Left lung (tissue), 10 donors: ENCODE results near the gene KLRB1. TPM values are rescaled to one million over a fixed set of nuclear protein-coding genes. Genes with fewer than 3 reads are reported as not detected.
"Not testable (repeated sequence)": the region's sequence is repeated elsewhere in the genome, so short reads cannot be mapped to it uniquely, and the experiment has no call there.

ENCODE experiments used
- ATAC-seq: fragments of 200-7000 bp; cut with Tn5 transposase; one replicate; pipeline ENCODE4 v1.9.1; 2020; ENCODE audit warnings: moderate library complexity
- DNase-seq, 4 donors: peaks; one replicate each; pipeline ENCODE4 v3.0.0-alpha.2; 2013 to 2020
- H3K27ac ChIP-seq, 2 donors: fragments of 200-600 bp; sonication (generic) in 1 of 2; one replicate each; pipeline versions ENCODE4 v1.5.0 to v1.8.0; 2020 to 2021
- H3K27me3 ChIP-seq, 2 donors: fragments of 200-600 bp; sonication (generic) in 1 of 2; one replicate each; pipeline versions ENCODE4 v1.5.0 to v1.8.0; 2020 to 2021
- H3K36me3 ChIP-seq, 2 donors: fragments of 200-600 bp; sonication (generic) in 1 of 2; one replicate each; pipeline versions ENCODE4 v1.5.0 to v1.8.0; 2020 to 2021
- H3K4me1 ChIP-seq, 2 donors: fragments of 200-600 bp; one replicate each; pipeline ENCODE4 v1.8.0; 2021
- H3K4me3 ChIP-seq, 2 donors: fragments of 200-600 bp; sonication (generic) in 1 of 2; one replicate each; pipeline versions ENCODE4 v1.5.0 to v1.8.0; 2020 to 2021; ENCODE audit warnings: mild to moderate bottlenecking in 1 of 2
- H3K9me3 ChIP-seq, 2 donors: fragments of 200-600 bp; sonication (generic) in 1 of 2; one replicate each; pipeline versions ENCODE4 v1.5.0 to v1.8.0; 2020 to 2021
- intact Hi-C, 2 donors: fragments of 100-400 bp; cut with DNase I; formaldehyde crosslinking; loops; one replicate each; pipeline versions ENCODE4 v1.11.2 to v1.14.2; 2022
- polyA plus RNA-seq, 6 donors: library from polyadenylated mRNA; unstranded; fragments of 120-200 nt; gene quantifications; one replicate each; pipeline ENCODE4 v1.2.1, GENCODE V29; 2013; ENCODE audit not compliant: insufficient read length in 6 of 6
- total RNA-seq, 2 donors: library from RNA; stranded (reverse); fragmentation: NEBNext Ultra II Directional; extraction: Animal tissue kit (Norgen Biotek cat#: 25700); gene quantifications; one replicate each; pipeline ENCODE4 v1.2.1, GENCODE V29; 2021
- TF ChIP-seq, protein P1 (sequence below), 2 donors: fragments of 200-600 bp; sonication (generic) in 1 of 2; IDR thresholded peaks; one replicate each; pipeline versions ENCODE4 v1.5.0 to v1.8.0; 2021; ENCODE audit warnings: antibody characterized with exemption in 2 of 2
- donor health status: DM: no; HTN: yes; CAD: no.
- donor health status: DM: no; HTN: no; CAD: no.

The KLRB1 gene
- total and polyA plus RNA-seq, 8 donors, result 1.8 to 3.8 (median 2.7) TPM

DNA sequence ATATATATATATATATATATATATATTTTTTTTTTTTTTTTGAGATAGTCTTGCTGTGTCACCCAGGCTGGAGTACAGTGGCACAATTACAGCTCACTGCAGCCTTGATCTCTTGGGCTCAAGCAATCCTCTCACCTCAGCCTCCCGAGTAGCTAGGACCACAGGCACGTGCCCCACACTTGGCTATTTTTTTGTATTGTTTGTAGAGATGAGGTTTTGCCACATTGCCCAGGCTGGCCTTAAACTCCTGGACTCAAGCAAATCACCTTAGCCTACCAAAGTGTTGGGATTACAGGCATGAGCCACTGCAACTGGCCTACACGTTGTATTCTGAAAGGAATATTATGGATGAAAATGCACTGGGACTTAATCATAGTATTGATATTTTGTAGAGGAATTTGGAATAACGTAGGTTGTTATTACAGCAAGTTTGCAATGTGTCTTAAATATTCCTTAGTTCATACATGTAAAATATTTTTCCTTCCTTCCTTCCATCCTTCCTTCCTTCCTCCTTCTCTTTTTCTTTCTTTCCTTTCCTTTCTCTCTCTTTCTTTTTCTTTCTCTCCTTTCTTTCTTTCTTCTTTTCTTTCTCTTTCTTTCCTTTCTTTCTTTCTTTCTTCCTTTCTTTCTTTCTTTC is 862 bp downstream of the KLRB1 start:
- no peaks in the 10 kb centered on the region for H3K9me3 ChIP-seq
- no peak overlapping the region for H3K4me3 ChIP-seq
- no peak for ATAC-seq
- H3K4me1 ChIP-seq, result no peaks in the 10 kb centered on the region
- TF ChIP-seq, protein P1, sequence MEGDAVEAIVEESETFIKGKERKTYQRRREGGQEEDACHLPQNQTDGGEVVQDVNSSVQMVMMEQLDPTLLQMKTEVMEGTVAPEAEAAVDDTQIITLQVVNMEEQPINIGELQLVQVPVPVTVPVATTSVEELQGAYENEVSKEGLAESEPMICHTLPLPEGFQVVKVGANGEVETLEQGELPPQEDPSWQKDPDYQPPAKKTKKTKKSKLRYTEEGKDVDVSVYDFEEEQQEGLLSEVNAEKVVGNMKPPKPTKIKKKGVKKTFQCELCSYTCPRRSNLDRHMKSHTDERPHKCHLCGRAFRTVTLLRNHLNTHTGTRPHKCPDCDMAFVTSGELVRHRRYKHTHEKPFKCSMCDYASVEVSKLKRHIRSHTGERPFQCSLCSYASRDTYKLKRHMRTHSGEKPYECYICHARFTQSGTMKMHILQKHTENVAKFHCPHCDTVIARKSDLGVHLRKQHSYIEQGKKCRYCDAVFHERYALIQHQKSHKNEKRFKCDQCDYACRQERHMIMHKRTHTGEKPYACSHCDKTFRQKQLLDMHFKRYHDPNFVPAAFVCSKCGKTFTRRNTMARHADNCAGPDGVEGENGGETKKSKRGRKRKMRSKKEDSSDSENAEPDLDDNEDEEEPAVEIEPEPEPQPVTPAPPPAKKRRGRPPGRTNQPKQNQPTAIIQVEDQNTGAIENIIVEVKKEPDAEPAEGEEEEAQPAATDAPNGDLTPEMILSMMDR (IDR thresholded peaks at IDR 0.05), result no peak
- no peaks in the 10 kb centered on the region for H3K27me3 ChIP-seq
- H3K27ac ChIP-seq, result no peak overlapping the region
- H3K36me3 ChIP-seq, result no peaks in the 10 kb centered on the region
- intact Hi-C loops, result no loop called here
- DNase-seq, result no peak

DNA sequence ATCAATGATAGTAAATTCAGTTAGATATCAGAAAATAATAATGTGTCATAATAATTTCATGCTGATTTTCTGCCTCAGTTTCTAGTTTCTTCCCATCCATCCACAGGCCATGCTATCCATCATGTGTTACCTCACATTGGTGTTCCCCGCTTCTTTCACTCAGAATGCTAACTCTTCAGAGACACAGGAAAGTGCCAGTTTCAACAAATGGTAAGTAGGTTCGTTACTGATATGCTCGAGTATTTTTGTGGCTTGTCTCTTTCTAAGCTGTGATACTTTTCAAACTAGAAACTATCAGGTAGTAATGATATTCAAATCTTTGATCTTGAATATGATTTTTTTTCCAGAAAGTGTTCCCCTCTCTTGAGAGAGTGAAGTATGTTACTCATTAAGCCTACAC is 1.5 kb downstream of the KLRB1 start:
- H3K9me3 ChIP-seq, result no peaks in the 10 kb centered on the region
- intact Hi-C loops, result no loop called here
- DNase-seq (no peak), ATAC-seq (no peak)
- H3K4me3 ChIP-seq, result no peak overlapping the region
- H3K4me1 ChIP-seq, result no peaks in the 10 kb centered on the region
- H3K36me3 ChIP-seq, result no peaks in the 10 kb centered on the region
- no peaks in the 10 kb centered on the region for H3K27me3 ChIP-seq
- no peak overlapping the region for H3K27ac ChIP-seq
- TF ChIP-seq, protein P1 (IDR thresholded peaks at IDR 0.05), result no peak

DNA sequence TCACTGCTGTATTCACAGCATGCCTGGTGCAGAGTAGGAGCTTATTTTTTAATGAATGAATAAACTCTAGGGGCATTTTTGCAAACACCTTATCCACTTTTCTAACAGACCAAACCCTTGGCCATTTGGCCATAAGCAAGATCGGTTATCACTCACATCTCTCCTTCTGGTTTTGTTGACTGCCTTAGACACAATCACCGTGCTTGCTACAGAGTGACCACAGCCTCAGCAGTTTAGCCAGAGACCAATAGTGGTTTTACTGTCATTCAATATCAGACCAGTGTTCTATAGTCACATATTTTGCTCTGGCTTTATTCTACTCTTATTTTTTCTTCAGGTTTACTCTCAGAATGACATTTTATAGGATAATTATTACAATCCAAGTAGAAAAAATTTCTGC is 2.2 kb downstream of the KLRB1 start:
- DNase-seq (no peak), ATAC-seq (no peak)
- intact Hi-C loops, result no loop called here

DNA sequence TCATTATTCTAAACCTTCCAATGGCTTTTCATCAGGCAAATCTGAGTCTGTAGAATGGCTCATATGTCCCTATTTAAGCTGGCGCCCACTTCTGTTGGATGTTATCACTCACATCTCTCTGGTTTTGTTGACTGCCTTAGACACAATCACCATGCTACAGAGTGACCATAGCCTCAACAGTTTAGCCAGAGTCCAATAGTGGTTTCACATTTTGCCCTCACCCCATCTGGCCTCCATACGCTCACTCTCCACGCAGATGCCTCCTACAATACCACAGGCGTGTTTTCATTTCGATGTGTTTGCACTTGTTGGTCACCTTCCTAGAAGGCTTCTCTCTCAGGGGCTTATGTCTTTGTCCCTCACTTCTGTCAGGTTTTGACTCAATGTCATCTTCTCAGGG is 3.4 kb downstream of the KLRB1 start:
- H3K27ac ChIP-seq, result no peak overlapping the region
- H3K9me3 ChIP-seq, result no peaks in the 10 kb centered on the region
- DNase-seq (no peak), ATAC-seq (no peak)
- no peak overlapping the region for H3K4me3 ChIP-seq
- H3K27me3 ChIP-seq, result no peaks in the 10 kb centered on the region
- no peaks in the 10 kb centered on the region for H3K4me1 ChIP-seq
- intact Hi-C loops, result no loop called here
- TF ChIP-seq, protein P1 (IDR thresholded peaks at IDR 0.05), result no peak
- no peaks in the 10 kb centered on the region for H3K36me3 ChIP-seq

More for the DNA sequence above, 2.2 kb downstream of the KLRB1 start:
- H3K27me3 ChIP-seq, result no peaks in the 10 kb centered on the region
- TF ChIP-seq, protein P1 (IDR thresholded peaks at IDR 0.05), result no peak
- H3K9me3 ChIP-seq, result no peaks in the 10 kb centered on the region
- no peaks in the 10 kb centered on the region for H3K4me1 ChIP-seq
- no peak overlapping the region for H3K27ac ChIP-seq
- H3K4me3 ChIP-seq, result no peak overlapping the region
- no peaks in the 10 kb centered on the region for H3K36me3 ChIP-seq

DNA sequence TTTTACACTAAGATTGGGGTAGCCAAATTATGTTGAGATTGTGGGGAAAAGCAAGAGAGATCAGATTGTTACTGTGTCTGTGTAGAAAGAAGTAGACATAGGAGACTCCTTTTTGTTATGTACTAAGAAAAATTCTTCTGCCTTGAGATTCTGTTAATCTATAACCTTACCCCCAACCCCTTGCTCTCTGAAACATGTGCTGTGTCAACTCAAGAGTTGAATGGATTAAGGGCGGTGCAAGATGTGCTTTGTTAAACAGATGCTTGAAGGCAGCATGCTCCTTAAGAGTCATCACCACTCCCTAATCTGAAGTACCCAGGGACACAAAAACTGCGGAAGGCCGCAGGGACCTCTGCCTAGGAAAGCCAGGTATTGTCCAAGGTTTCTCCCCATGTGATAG is 7.3 kb downstream of the KLRB1 start:
- H3K27ac ChIP-seq, H3K27me3 ChIP-seq, H3K9me3 ChIP-seq, H3K36me3 ChIP-seq, intact Hi-C loops, DNase-seq, H3K4me1 ChIP-seq, H3K4me3 ChIP-seq, ATAC-seq: not testable (repeated sequence)

DNA sequence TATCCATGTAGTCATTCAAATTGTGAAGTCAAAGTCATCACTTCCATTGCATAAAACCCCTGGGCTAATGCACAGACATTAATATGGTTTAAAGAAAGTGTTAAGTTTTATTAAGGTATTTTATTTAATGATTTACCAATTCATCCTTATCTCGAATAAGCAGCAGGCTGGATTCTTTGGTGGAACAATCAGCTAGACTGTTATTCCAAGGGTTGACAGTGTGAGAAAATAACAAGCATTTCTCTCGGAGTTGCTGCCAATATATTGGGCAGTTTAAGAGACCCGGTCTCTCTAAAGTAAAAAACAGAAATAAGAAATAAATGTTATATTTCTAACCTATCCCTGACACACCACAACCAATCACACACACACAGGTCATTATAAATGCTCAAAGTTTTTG is 9.4 kb downstream of the KLRB1 start:
- intact Hi-C loops, result no loop called here
- TF ChIP-seq, protein P1 (IDR thresholded peaks at IDR 0.05), result no peak
- Histone ChIP-seq H3K9me3 (no peaks in the 10 kb centered on the region), H3K27ac (no peak overlapping the region), H3K27me3 (no peaks in the 10 kb centered on the region), H3K4me1 (no peaks in the 10 kb centered on the region), H3K36me3 (no peaks in the 10 kb centered on the region), H3K4me3 (no peak overlapping the region)
- DNase-seq, result no peak
- no peak for ATAC-seq
